Breast epithelium (tissue), 3 donors: Measurements from ENCODE around the gene KCNQ5.

Source experiments
- POLR2A ChIP-seq: fragments of 450-650 bp; IDR thresholded peaks from one replicate; pipeline ENCODE4 v1.6.1; 2016; ENCODE audit warnings: antibody characterized with exemption, mild to moderate bottlenecking, moderate library complexity
- POLR2AphosphoS5 ChIP-seq, 3 donors: sonication (generic); formaldehyde crosslinking; IDR thresholded peaks; one replicate each; pipeline ENCODE4 v1.6.1; 2017; ENCODE audit warnings: antibody characterized with exemption in 3 of 3
- TF ChIP-seq, protein P1 (sequence below), 3 donors: fragments of 450-650 bp; IDR thresholded peaks; one replicate each; pipeline ENCODE4 v1.5.1; 2016 to 2017; ENCODE audit warnings: antibody characterized with exemption in 3 of 3, mild to moderate bottlenecking in 3 of 3, moderate library complexity in 3 of 3

DNA sequence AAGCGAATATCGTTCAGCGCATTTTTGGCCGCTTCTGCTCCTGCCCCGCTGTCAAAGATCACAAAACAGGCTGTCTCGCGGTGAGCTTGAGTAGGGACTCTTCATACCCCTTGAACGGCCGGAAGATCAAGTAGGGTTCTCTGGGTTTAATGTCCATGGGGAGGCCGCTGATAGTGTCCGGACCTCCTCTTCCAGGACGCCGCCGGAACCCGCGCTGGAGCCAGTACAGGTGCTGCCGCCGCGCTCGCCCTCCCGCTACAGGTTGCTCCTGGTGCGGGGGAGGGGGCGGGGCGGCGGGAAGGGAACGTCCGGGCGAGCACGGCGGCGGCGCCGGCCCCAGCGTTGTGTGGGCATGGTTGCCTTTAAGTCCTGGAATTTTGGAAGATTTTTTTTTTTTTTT, 536.0 kb downstream of the KCNQ5 start:
- TF ChIP-seq, protein P1, sequence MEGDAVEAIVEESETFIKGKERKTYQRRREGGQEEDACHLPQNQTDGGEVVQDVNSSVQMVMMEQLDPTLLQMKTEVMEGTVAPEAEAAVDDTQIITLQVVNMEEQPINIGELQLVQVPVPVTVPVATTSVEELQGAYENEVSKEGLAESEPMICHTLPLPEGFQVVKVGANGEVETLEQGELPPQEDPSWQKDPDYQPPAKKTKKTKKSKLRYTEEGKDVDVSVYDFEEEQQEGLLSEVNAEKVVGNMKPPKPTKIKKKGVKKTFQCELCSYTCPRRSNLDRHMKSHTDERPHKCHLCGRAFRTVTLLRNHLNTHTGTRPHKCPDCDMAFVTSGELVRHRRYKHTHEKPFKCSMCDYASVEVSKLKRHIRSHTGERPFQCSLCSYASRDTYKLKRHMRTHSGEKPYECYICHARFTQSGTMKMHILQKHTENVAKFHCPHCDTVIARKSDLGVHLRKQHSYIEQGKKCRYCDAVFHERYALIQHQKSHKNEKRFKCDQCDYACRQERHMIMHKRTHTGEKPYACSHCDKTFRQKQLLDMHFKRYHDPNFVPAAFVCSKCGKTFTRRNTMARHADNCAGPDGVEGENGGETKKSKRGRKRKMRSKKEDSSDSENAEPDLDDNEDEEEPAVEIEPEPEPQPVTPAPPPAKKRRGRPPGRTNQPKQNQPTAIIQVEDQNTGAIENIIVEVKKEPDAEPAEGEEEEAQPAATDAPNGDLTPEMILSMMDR (IDR thresholded peaks at IDR 0.05), result no peak
- TF ChIP-seq POLR2AphosphoS5 (IDR thresholded peaks at IDR 0.05), result no peak
- no peak for TF ChIP-seq POLR2A
